Stromal cell of bone marrow (primary cell): Measurements from ENCODE around the gene PTCH1.
A peak's percentile ranks its signal among the peaks of the same experiment; 100 is the strongest.

Experiments used
- DNase-seq: peaks from one replicate; pipeline ENCODE4 v3.0.0-alpha.2; 2012; ENCODE audit warnings: low read depth

The PTCH1 gene

DNA sequence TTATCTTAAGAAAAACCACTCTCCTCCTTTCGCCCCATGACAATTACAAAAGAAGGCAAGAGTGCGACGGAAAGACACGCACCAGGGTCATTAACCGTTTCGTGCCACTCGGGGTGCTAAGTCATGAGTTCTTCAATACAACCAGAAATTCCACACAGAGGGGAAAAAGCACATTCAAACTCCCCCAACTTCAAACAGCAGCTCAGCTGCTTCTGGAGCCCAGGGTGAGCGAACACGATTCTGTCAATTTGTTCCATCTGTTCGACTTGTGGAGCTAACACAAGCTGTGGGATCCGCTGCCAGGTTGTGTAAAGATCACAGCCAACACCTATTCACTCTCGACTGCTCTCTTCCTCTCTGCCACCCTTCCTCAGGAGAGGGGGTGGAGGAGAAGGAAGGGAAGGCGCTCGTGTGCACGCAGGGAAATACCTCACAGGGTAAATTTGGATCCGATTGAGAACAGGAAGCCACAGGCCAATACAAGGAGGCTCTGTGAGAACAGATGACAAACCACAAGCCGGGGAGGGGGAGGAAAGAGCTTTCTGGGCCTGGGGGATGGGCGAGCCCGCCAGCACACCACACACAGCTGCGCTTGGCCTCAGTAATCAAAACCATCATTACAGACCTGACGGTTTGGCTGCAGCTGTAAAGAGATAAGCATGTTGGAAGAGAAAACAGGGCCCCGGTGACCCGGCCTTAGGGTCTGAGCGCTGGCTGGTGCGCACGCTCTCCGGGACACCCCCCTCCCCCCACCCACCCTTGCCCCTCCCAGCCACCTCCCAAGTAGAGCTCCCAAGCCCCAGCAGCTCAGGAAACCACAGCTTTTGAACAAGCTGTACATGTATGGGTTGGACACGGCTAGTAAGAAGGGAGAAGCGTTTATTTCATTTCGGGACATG lies 54.3 kb downstream of the PTCH1 start:
- DNase-seq: peak; percentile 36

DNA sequence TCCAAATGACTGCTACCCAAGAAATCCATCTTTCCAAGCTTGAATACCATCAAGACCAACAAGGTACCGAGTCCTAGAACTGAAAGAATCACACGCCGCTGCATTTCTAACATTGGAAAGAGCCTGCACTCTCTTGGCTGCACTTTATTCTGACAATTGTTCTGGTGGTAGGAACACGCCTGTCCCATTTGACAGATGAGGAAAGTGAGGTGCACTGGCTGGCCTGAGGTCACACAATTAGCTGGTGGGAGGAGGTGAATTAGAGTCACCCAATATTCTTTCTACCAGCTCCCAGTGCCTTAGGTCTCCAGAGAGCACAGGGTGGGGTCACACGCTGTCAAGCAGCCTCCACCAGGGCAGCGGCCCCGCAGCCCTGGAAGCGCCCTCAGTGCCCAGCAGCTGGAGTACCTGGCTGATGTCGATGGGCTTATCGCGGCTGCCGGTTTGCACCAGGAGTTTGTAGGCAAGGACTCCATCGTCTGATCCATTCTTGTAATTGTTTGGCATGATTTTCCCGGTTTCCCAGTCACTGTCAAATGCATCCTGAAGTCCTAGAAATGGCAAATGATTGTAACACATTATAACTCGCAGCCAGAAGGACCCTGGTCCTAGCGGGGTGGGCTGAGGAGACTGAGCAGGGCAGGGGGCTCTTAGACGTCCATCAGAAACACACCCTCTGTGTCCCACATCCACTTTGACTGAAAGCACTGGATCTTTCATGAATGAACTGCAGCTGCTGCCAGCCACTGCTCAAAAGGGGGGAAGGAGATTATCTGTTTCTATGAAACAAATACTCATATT lies 55.1 kb downstream of the PTCH1 start:
- no peak for DNase-seq

DNA sequence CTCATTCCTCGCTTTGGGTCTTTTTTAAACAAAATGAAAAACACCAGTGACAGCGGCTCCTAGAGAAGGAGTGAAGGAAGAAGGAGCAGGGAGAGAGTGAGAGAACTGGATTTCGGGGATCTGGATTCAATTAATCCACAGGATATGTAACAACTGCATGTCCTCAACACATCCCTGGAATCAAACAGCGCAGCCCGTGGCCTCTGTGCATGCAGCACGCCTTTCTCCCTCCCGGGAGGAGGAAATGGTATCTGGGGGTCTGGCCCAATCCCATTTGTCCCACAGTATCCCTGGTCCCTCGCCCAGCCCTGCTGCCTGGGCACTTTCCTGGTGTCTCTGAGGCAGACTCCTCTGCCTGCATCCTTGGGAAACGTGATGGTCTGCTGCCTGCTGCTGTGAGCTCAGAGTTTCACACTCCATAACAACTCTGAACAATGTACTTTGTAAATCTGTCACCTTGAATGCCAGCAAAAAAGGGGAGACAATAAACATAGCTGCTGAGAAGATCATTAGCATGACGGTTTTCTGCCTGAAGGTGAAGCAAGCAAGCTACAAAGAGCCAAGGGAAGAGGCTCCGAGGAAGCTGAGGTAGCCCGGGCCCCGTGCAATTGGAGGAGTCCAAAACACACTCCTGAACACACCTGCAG lies 56.1 kb downstream of the PTCH1 start:
- DNase-seq: no peak

DNA sequence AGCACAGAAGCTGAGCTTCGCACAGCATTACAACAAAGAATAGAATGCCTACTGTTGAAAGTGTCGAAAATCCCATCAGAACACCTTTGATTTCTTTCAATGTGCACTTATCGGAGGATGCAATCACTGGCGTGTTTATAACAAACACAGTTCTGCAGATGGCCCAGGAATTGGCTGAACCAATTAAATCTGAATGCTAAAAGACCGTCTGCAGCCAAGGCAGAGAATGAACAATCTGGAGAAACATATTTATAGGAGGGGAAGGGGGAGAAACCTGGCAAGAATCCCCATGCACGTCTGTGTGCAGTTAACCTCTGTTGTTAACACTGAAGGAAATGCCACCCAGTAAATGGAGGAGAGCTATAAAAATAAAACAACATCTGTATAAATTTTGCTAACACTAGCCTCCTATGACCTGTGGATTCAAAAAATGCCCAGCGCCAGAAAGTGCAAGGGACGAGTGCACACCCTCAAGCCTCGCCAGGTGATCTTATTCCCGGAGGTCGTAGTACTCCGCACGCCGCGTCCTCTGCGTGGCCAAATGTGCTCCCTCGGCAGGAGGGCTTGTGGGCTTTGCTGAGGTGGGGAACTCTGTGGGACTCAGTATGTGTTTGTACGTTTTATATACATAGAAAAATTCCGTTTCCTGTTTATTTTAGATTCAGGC lies 56.8 kb downstream of the PTCH1 start:
- DNase-seq: no peak

DNA sequence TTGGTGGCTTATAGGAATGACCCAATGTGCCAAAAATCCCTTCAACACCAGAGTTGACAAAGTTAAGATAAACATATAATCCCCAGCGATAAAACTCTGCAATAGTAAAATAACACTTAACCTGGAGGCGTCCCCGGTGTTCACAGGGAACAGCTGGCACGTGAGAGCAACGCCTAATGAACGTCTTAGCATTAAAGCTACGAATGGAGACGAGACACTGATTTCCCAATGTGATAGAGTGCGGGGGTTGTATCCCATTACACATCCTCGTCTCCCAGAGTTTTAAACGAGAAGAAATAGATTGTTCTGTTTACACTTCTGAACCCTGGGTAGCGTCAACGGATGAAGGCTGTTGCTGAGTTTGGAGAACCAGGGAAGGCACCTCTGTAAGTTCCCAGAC lies 57.6 kb downstream of the PTCH1 start:
- no peak for DNase-seq

DNA sequence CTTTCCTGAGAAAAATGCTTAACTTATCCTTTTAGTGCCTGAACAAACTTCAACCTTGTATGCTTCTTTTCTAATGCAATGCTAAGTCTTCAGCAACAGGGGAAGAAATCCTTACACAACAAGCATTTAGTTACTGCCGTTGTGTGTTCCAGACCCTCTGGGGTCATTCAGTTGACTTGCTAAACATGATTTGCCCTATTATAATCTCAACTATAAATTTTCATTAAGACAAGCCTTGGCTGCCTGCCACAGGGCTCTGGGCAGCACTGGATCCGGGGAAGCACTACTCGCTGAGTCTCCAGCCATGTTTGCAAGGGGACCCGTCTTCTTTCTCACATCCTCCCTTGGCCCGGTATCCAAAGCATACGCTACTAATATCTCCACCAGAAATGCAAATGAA lies 58.1 kb downstream of the PTCH1 start:
- DNase-seq: no peak

DNA sequence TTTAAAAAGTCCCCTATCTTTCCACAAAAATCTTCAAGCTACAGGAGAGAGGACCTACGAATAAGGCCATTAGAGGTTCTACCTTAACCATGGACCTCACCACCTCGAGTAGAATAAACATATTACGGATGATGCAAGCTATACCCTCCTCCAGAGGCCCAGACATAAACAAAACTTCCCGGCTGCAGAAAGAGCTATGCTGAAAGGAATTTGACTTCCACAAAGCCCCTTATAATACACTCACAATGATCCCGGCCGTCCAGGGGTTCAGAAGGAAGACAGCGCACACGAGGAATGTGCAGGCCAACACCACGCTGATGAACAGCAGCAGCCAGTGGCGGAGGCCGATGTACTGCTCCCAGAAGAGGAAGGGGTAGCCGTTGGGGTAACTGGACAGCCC lies 59.0 kb downstream of the PTCH1 start:
- no peak for DNase-seq

DNA sequence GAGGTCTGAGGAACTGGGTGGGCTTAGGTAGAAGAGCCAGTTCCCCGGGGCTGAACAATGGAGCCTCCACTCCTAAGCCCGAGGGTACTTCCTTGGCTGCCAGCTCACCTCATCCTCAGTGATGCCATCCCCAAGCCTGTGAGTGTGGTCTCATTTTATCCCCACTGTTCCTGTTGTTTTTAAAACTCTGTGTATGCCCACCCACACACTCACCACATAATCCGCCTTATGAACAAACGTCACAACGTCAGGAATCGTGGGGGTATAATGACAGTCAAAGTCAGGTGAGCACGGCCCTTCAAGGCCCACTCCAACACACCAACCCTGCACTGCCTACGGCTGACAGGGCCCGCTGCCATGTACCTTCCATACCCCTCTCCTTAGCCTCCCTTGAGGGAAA lies 61.1 kb downstream of the PTCH1 start:
- DNase-seq: no peak

DNA sequence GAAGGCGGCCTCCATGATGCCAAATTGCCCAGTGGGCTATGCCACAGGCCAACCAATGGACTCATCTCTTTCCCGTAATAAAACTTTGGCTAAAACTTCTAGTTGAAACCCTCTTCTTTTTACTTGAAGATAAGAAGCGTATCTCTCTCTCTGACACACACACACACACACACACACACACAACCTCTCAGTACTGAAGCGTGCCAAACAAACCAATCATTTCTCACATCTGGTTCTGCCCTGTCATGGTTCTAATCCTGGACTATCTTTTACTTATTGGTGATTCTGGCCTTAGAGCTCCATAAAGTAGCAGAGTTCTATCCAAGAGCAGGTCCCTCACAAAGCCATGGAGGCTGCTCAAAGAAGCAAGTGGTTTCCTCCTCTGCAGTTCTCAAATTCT lies 64.6 kb downstream of the PTCH1 start:
- no peak for DNase-seq

DNA sequence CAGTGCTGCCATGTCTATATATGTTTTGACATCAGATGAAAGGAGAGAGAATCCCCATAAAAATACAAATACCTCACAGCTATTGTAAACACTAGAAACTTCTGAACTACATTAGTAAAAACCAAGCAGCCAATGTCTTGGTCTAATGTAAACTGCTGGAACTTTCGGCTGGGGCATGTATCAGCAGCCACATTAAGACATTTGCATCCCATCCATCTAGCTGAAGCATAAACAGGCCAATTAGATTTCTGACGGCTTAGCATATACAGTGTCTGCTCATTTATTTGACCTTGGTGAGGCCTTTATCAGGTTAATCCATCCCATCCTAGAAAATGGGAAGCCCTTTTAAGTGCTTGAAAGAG lies 65.7 kb downstream of the PTCH1 start:
- DNase-seq: no peak

DNA sequence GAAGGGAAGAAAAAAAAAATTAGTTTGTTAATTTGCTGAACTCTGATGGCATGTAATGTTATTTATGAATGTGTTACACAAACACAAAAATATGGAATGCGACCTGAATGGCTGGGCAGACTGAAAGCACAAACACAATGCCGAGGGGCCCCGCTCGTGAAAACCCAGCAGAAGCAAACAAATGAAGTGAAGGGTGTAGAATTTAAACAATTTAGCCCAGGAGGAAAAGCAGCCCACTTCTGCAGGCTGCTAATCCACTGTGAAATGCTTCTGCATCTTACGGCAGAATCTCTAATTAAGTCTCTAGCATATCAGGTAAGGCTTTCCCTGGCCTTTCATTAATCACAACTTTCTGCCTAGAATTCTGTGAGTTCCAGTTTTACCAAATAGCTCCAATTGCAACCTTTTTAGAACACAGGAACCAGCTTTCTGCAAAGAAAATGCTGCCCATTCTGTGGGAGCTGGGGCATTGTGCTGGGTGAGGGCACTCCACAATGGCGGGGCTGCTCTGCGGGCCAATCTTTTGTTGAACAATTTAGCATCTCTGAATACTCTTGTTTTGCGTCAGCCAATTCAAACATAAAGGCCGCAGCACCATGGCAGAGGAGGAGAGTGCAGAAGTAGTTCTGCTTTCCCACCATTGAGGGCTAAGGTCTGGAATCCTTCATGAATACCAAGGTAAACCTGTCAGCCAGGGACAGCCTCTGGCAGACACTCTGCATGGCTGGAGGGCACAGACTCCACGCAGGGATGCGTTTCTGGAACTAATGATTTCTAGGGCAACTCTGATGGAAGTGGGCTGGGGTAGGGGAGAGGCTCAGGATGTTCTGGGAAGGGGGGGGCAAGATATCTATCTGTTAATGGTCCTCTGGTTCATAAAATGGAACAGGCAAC lies 66.4 kb downstream of the PTCH1 start:
- no peak for DNase-seq

DNA sequence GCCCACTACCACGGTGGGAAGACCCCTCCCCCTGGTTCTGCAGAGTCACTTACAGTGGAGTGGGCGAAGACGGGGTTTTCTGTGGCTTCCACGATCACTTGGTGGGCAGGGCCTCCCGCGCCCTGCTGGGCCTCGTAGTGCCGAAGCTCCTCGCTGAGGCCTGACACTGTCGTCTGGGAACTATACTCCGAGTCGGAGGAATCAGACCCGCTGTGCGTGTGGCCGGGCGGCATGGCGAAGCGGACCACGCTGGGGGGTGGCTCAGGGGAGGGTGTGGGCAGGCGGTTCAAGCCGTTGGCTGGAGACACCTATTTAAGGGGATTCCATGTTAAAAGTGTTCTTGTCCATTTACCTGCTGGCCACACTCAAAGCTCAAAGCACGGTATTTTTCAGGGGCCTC lies 67.8 kb downstream of the PTCH1 start:
- no peak for DNase-seq

DNA sequence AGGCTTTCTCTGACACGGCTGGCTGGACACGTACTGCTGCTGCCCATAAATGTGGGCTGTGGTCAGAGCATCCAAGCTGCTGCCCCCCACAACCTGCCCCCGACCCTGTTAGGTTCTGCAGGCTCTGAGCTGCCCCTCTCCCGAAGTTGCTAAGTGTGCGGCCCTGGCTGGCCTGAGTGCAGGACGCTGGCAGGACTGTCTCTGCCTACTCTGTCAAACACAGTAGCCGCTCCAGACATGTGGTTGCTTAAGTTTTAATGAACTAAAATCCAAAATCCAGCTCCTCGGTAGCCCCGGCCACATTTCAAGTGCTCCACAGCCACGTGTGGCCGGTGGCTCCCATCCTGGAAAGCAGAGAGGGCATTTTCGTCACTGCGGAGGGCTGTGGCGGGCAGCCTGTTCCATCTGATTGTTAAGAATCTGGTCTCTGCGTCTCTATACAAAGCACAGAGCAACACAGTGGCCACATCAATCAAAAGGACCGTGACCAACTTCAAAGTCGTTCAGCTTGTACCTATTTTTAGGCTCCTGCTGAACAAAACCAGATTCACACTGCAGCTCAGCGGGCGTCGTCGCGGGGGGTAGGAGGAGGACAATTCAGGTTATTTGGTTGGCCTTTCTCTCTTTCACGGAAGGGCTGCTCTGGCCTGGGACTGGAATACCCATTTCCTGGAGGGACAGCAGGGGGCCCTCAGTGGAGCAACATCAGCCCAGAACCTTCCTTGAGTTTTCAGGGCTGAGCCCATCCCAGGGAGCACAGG lies 68.9 kb downstream of the PTCH1 start:
- no peak for DNase-seq

DNA sequence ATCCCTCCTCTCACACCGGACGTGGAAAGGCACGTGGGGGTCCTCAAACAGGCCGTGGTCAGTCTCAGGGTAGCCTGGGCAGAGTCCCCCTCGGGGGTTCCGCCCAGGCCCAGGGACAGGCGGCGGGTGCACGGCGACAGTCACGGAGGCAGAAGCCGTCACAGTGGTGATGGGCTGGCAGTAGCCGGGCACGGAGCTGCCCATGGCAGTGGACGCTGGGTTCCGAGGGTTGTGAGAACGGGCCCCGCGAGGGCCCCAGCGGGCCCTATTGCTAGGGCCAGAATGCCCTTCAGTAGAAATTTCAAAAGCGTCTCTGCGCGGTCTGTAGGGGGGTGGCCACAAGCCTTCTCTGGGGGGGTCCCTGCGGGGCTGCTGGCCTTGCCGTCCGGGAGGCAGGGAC lies 69.8 kb downstream of the PTCH1 start:
- no peak for DNase-seq

DNA sequence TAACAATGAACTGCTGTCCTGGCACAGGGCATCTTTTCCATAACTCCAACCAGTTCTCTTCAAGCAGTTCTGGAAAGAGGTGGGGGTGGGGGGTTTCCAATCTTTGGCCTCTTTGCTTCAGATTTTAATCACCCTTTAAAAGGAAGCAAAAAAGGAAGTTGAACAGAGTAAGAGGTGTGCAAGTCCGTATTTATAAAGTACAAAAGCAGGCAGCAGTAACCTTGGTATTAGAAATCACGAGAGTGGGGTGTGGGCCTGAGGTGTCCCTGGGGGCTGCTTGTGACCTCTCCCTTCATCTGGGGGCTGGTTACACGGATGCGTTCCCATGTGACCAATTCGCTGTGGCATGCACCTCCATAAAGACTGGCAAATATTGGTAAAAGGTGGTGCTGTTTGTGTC lies 70.5 kb downstream of the PTCH1 start:
- no peak for DNase-seq

DNA sequence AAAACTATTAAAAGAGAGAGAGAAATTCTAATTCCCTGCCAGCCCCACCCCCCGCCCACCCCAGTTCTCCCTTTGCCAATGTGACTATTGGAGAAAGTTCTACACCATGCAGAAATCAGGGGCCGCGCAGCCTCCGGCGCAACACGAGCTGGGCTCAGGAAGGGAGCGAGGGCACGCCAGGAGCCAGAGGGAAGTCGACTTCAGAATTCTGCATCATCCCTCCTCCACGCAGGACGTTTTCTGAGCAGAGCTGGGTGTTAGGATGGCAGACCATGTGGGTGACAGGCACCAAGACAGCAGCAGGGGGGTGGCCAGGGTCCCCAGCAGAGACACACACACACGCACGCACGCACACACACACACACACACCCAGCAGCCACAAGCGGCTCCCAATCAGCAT lies 72.6 kb downstream of the PTCH1 start:
- DNase-seq: no peak

DNA sequence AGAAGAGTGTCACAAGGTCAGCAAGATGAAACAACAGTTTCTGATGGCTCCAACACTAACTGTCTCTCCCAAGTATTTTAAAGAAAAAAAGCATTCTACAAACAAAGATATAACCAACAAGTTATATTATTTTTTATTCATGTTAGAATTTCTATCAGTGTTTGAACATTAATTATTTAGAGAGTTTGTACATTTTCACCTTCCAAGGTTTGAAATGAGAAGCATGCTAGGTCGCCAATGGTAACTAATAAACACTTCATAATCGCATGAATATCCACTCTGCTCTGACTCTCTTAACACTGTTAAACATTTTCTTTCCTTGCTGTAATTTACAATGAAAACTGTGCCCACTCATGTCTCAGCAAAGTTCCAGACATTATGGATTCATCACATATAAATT lies 73.5 kb downstream of the PTCH1 start:
- DNase-seq: no peak

DNA sequence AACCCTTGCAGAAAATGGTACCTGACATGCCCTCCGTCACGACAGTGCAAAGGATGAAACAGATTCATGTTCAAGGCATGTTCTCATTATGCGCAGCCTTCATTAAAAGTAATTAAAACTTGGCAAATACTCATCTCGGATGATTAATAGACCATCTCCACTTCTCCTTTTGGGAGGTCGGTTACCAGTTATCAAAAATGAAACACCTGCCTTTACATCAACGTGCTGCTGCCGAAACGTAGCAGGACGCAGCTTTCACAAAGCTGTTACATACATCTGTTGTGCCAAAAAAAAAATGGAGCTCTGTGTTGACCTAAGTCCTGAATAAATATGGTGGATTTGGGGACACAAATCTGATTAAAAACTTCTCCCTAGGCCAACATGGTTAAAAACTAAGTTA lies 75.7 kb downstream of the PTCH1 start:
- no peak for DNase-seq

DNA sequence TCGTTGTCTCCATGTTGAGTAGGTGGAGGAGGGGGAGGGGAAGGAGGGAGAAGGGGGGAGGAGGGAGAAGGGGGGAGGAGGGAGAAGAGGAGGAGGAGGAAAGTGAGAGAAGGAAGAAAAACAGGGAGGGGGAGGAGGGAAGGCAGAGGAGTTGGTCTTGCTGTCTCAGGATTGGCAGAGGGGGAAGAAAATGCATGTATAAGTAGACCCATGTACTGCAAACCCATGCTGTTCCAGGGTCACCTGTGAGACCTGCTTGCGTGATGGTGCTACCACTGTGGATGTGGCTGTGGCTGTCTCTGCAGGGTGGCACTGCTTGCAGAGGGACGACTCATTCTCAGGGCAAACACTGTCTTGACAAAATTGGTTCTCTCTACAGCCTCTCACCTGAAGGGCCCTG lies 76.3 kb downstream of the PTCH1 start:
- DNase-seq: no peak

DNA sequence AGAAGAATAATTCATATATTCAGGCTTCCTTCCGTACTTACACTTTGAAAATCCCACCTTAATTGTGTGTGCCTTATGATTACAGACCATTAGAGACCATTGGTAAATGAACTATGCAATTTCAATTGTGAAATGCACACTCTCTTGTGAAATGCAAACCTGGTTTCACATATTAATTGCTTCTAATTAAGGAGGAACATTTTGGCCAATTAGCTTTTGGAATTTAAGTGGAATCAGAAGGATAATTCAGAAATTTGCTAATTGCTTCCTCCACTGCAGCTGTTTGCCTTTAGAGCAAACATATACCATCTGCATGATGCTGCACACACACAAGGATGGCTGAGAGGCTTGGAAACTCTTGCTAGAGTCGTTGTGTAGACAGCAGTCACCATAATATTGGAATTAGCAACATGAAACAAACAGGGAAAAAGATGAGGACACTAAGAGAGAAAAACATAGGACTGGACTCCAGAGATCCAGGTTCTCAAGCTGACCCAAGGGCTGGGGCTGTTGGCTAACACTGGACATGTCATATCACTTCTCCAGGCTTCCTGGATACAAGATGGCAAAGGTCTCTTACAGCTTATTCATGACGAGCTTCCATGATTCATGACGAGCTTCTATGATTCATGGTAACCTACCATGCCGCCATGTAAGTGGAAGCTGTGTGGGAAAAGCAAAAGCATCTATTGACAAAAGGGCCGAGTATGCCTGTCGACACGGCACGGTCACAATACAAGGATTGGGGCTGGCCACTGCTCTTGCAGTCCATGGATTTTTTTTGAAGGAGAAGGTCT lies 78.0 kb downstream of the PTCH1 start:
- DNase-seq: no peak
